SK-N-SH treated with all-trans-retinoic acid at 6 μM for 48 hours (cell line): ENCODE measurements around the gene ARID3A.

Experiments
- ATAC-seq: fragments of 200-7000 bp; cut with Tn5 transposase; 3 replicates; pipeline ENCODE4 v1.9.1; 2020; ENCODE audit warnings: mild to moderate bottlenecking, moderate library complexity
- ARNTL ChIP-seq: fragments of 450-650 bp; formaldehyde crosslinking; IDR thresholded peaks from 2 replicates; pipeline ENCODE4 v1.5.0; 2020; ENCODE audit warnings: low read depth, mild to moderate bottlenecking, moderate library complexity, borderline replicate concordance
- BACH2 ChIP-seq: fragments of 250-450 bp; sonication (Bioruptor Pico); IDR thresholded peaks from 2 replicates; pipeline ENCODE4 v1.9.0; 2021; ENCODE audit warnings: mild to moderate bottlenecking, borderline replicate concordance
- CREB5 ChIP-seq: fragments of 250-450 bp; sonication (Bioruptor Pico); IDR thresholded peaks from 2 replicates; pipeline ENCODE4 v1.5.1; 2020; ENCODE audit warnings: low read depth, mild to moderate bottlenecking, moderate library complexity
- CSDC2 ChIP-seq: fragments of 250-450 bp; sonication (Bioruptor Pico); IDR thresholded peaks from 2 replicates; pipeline ENCODE4 v1.5.0; 2020; ENCODE audit warnings: mild to moderate bottlenecking, moderate library complexity
- CSRNP3 ChIP-seq: fragments of 250-450 bp; sonication (Bioruptor Pico); IDR thresholded peaks from 2 replicates; pipeline ENCODE4 v1.5.1; 2021; ENCODE audit warnings: mild to moderate bottlenecking, moderate library complexity
- ESRRG ChIP-seq: fragments of 250-450 bp; sonication (Bioruptor Pico); IDR thresholded peaks from 2 replicates; pipeline ENCODE4 v1.6.1; 2021; ENCODE audit warnings: mild to moderate bottlenecking
- GLIS3 ChIP-seq: fragments of 250-450 bp; sonication (Bioruptor Pico); IDR thresholded peaks from 2 replicates; pipeline ENCODE4 v1.5.0; 2020; ENCODE audit warnings: mild to moderate bottlenecking, moderate library complexity
- ISL1 ChIP-seq: fragments of 250-450 bp; sonication (Bioruptor Pico); IDR thresholded peaks from 2 replicates; pipeline ENCODE4 v2.1.2; 2022; ENCODE audit warnings: mild to moderate bottlenecking, moderate library complexity
- OSR1 ChIP-seq: fragments of 250-450 bp; sonication (Bioruptor Pico); IDR thresholded peaks from 2 replicates; pipeline ENCODE4 v1.8.0; 2022; ENCODE audit warnings: moderate library complexity, mild to moderate bottlenecking, inconsistent platforms
- PATZ1 ChIP-seq: fragments of 250-450 bp; sonication (Bioruptor Pico); IDR thresholded peaks from 2 replicates; pipeline ENCODE4 v1.8.0; 2020; ENCODE audit warnings: mild to moderate bottlenecking, moderate library complexity, borderline replicate concordance
- POU6F1 ChIP-seq: fragments of 250-450 bp; sonication (Bioruptor Pico); IDR thresholded peaks from 2 replicates; pipeline ENCODE4 v1.8.0; 2021; ENCODE audit warnings: low read depth, mild to moderate bottlenecking, moderate library complexity, borderline replicate concordance
- PPARA ChIP-seq: fragments of 250-450 bp; sonication (Bioruptor Pico); IDR thresholded peaks from 2 replicates; pipeline ENCODE4 v1.5.0; 2020; ENCODE audit warnings: mild to moderate bottlenecking, borderline replicate concordance
- RARB ChIP-seq: fragments of 250-450 bp; sonication (Bioruptor Pico); IDR thresholded peaks from 2 replicates; pipeline ENCODE4 v1.8.0; 2021; ENCODE audit warnings: mild to moderate bottlenecking, moderate library complexity
- SNAI2 ChIP-seq: fragments of 250-450 bp; sonication (Bioruptor Pico); IDR thresholded peaks from 2 replicates; pipeline ENCODE4 v1.5.0; 2020; ENCODE audit warnings: mild to moderate bottlenecking, moderate library complexity
- TCF4 ChIP-seq: fragments of 250-450 bp; sonication (Bioruptor Pico); IDR thresholded peaks from 2 replicates; pipeline ENCODE4 v1.8.0; 2021; ENCODE audit warnings: mild to moderate bottlenecking, moderate library complexity, borderline replicate concordance
- TOX ChIP-seq: fragments of 250-450 bp; sonication (Bioruptor Pico); IDR thresholded peaks from 2 replicates; pipeline ENCODE4 v1.8.0; 2021; ENCODE audit warnings: mild to moderate bottlenecking, moderate library complexity, borderline replicate concordance
- TSHZ2 ChIP-seq: fragments of 250-450 bp; sonication (Bioruptor Pico); IDR thresholded peaks from 2 replicates; pipeline ENCODE4 v1.5.0; 2020; ENCODE audit warnings: mild to moderate bottlenecking, moderate library complexity
- ZC3H10 ChIP-seq: fragments of 250-450 bp; sonication (Bioruptor Pico); IDR thresholded peaks from 2 replicates; pipeline ENCODE4 v1.5.1; 2021; ENCODE audit warnings: mild to moderate bottlenecking, moderate library complexity
- ZFP3 ChIP-seq: fragments of 250-450 bp; sonication (Bioruptor Pico); IDR thresholded peaks from 2 replicates; pipeline ENCODE4 v1.5.0; 2020; ENCODE audit warnings: mild to moderate bottlenecking, moderate library complexity
- ZFP30 ChIP-seq: fragments of 450-650 bp; formaldehyde crosslinking; IDR thresholded peaks from 2 replicates; pipeline ENCODE4 v1.5.0; 2022; ENCODE audit warnings: mild to moderate bottlenecking, moderate library complexity
- ZNF565 ChIP-seq: fragments of 450-650 bp; formaldehyde crosslinking; conservative IDR thresholded peaks from 2 replicates; pipeline ENCODE4 v1.5.0; 2020; ENCODE audit warnings: low read depth, mild to moderate bottlenecking, moderate library complexity
- ZNF70 ChIP-seq: fragments of 450-650 bp; formaldehyde crosslinking; IDR thresholded peaks from 2 replicates; pipeline ENCODE4 v1.5.0; 2020; ENCODE audit warnings: mild to moderate bottlenecking, moderate library complexity
- ZNF8 ChIP-seq: fragments of 450-650 bp; formaldehyde crosslinking; IDR thresholded peaks from 2 replicates; pipeline ENCODE4 v1.5.0; 2020; ENCODE audit warnings: mild to moderate bottlenecking, moderate library complexity

The ARID3A gene

GRCh38 chr19:1009981-1010538 lies 84.2 kb downstream of the ARID3A start:
- TF ChIP-seq TOX (CRISPR knock-in tag): no peak
- no peak for TF ChIP-seq TCF4 (CRISPR knock-in tag)
- TF ChIP-seq ESRRG (CRISPR knock-in tag): no peak
- no peak for TF ChIP-seq ZNF70 (CRISPR knock-in tag)
- no peak for TF ChIP-seq CSRNP3
- TF ChIP-seq ZNF565: no peak
- TF ChIP-seq ZFP3 (CRISPR knock-in tag): no peak
- TF ChIP-seq CREB5 (CRISPR knock-in tag): no peak
- no peak for TF ChIP-seq PPARA
- no peak for TF ChIP-seq ISL1 (CRISPR knock-in tag)
- no peak for TF ChIP-seq ARNTL (CRISPR knock-in tag)
- TF ChIP-seq CSDC2: no peak
- TF ChIP-seq POU6F1 (CRISPR knock-in tag): no peak
- TF ChIP-seq TSHZ2 (CRISPR knock-in tag): no peak
- TF ChIP-seq ZC3H10 (CRISPR knock-in tag): no peak
- TF ChIP-seq GLIS3: no peak
- no peak for TF ChIP-seq ZFP30 (CRISPR knock-in tag)
- TF ChIP-seq BACH2: no peak
- no peak for TF ChIP-seq SNAI2 (CRISPR knock-in tag)
- no peak for ATAC-seq

- no peak for TF ChIP-seq ZNF8 (CRISPR knock-in tag)
- no peak for TF ChIP-seq RARB (CRISPR knock-in tag)
- no peak for TF ChIP-seq CREB5 (CRISPR knock-in tag)
- TF ChIP-seq PATZ1 (CRISPR knock-in tag): no peak
- TF ChIP-seq ZC3H10 (CRISPR knock-in tag): no peak
- TF ChIP-seq PPARA: no peak
- no peak for TF ChIP-seq ESRRG (CRISPR knock-in tag)
- TF ChIP-seq CSRNP3: no peak
- TF ChIP-seq OSR1 (CRISPR knock-in tag): no peak
- no peak for TF ChIP-seq GLIS3
- ATAC-seq: no peak
These were observed 85.0 kb downstream of the ARID3A start for GRCh38 chr19:1010586-1011510.
